ENCODE measurements around the gene CELSR1. TPM values are rescaled to one million over a fixed set of nuclear protein-coding genes. Genes with fewer than 3 reads are reported as not detected.
A peak's percentile ranks its signal among the peaks of the same experiment; 100 is the strongest.

The CELSR1 gene
- total RNA-seq, 3 donors from 2014 or later, result 1.9 to 4.2 (median 2.5) TPM

GRCh38 chr22:46390652-46391301 lies 146.6 kb downstream of the CELSR1 start:
- no peaks in the 10 kb centered on the region for H3K9me3 ChIP-seq
- intact Hi-C loops (cut with DNase I, micrococcal nuclease), result no loop called here
- H3K4me3 ChIP-seq, result no peak overlapping the region
- ATAC-seq (peak; percentile 62), DNase-seq (peak in 2 of 3 donors; percentile 42 to 56)
- no peaks in the 10 kb centered on the region for H3K4me1 ChIP-seq (ENCODE audit: low read depth)
- no peaks in the 10 kb centered on the region for H3K36me3 ChIP-seq (ENCODE audit: low read depth)
- no peak for TF ChIP-seq CTCF (IDR thresholded peaks at IDR 0.05)

GRCh38 chr22:46390105-46390651 lies 147.2 kb downstream of the CELSR1 start:
- H3K9me3 ChIP-seq, result no peaks in the 10 kb centered on the region
- intact Hi-C loops (cut with DNase I, micrococcal nuclease), result no loop called here
- no peaks in the 10 kb centered on the region for H3K36me3 ChIP-seq (ENCODE audit: low read depth)
- H3K4me1 ChIP-seq (ENCODE audit: low read depth), result no peaks in the 10 kb centered on the region
- ATAC-seq (no peak), DNase-seq (no peak)
- no peak for TF ChIP-seq CTCF (IDR thresholded peaks at IDR 0.05)
- H3K4me3 ChIP-seq, result no peak overlapping the region

- H3K4me3 ChIP-seq, result no peak overlapping the region
- no peak for DNase-seq
- no peaks in the 10 kb centered on the region for H3K9me3 ChIP-seq
- no peak for ATAC-seq
- TF ChIP-seq CTCF (IDR thresholded peaks at IDR 0.05), result no peak
- no peaks in the 10 kb centered on the region for H3K4me1 ChIP-seq (ENCODE audit: low read depth)
- intact Hi-C loops (cut with DNase I, micrococcal nuclease), result no loop called here
- H3K36me3 ChIP-seq (ENCODE audit: low read depth), result no peaks in the 10 kb centered on the region
These were observed 148.3 kb downstream of the CELSR1 start for GRCh38 chr22:46389081-46389480.

GRCh38 chr22:46388647-46389046 lies 148.8 kb downstream of the CELSR1 start:
- no peak overlapping the region for H3K4me3 ChIP-seq
- no peaks in the 10 kb centered on the region for H3K9me3 ChIP-seq
- intact Hi-C loops (cut with DNase I, micrococcal nuclease), result no loop called here
- no peak for TF ChIP-seq CTCF (IDR thresholded peaks at IDR 0.05)
- H3K4me1 ChIP-seq (ENCODE audit: low read depth), result no peaks in the 10 kb centered on the region
- H3K36me3 ChIP-seq (ENCODE audit: low read depth), result no peaks in the 10 kb centered on the region
- ATAC-seq (no peak), DNase-seq (no peak)

GRCh38 chr22:46387748-46388147 lies 149.7 kb downstream of the CELSR1 start:
- H3K4me3 ChIP-seq, result no peak overlapping the region
- no peaks in the 10 kb centered on the region for H3K36me3 ChIP-seq (ENCODE audit: low read depth)
- no peaks in the 10 kb centered on the region for H3K9me3 ChIP-seq
- no peaks in the 10 kb centered on the region for H3K4me1 ChIP-seq (ENCODE audit: low read depth)
- ATAC-seq (no peak), DNase-seq (no peak)
- TF ChIP-seq CTCF (IDR thresholded peaks at IDR 0.05), result no peak
- intact Hi-C loops (cut with DNase I, micrococcal nuclease), result no loop called here
